ENCODE data around the gene B3GNT8.
"Not testable (repeated sequence)": the region's sequence is repeated elsewhere in the genome, so short reads cannot be mapped to it uniquely, and the experiment has no call there.

DNA sequence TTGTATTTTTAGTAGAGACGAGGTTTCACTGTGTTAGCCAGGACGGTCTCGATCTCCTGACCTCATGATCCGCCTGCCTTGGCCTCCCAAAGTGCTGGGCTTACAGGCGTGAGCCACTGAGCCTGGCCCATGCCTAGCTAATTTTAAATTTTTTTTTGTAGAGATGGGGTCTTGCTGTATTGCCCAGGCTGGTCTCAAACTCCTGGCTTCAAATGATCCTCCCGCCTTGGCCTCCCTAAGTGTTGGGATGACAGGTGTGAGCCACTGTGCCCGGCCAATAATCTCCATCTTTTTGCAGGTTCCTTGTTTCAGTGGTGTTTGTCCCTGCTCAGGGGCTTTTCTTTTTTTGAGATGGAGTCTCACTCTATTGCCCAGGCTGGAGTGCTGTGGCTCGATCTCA lies 45.6 kb downstream of the B3GNT8 start:
- TF ChIP-seq, protein P1, sequence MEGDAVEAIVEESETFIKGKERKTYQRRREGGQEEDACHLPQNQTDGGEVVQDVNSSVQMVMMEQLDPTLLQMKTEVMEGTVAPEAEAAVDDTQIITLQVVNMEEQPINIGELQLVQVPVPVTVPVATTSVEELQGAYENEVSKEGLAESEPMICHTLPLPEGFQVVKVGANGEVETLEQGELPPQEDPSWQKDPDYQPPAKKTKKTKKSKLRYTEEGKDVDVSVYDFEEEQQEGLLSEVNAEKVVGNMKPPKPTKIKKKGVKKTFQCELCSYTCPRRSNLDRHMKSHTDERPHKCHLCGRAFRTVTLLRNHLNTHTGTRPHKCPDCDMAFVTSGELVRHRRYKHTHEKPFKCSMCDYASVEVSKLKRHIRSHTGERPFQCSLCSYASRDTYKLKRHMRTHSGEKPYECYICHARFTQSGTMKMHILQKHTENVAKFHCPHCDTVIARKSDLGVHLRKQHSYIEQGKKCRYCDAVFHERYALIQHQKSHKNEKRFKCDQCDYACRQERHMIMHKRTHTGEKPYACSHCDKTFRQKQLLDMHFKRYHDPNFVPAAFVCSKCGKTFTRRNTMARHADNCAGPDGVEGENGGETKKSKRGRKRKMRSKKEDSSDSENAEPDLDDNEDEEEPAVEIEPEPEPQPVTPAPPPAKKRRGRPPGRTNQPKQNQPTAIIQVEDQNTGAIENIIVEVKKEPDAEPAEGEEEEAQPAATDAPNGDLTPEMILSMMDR (IDR thresholded peaks at IDR 0.05; ENCODE audit: poor library complexity, severe bottlenecking), result not testable (repeated sequence)
- TF ChIP-seq EP300 (conservative IDR thresholded peaks at IDR 0.05; ENCODE audit: poor library complexity, severe bottlenecking); RAD21 (conservative IDR thresholded peaks at IDR 0.05); MXI1 (conservative IDR thresholded peaks at IDR 0.05; ENCODE audit: poor library complexity, severe bottlenecking); EZH2 (IDR thresholded peaks at IDR 0.05; ENCODE audit: borderline replicate concordance, insufficient read depth, low read length, poor library complexity, severe bottlenecking): not testable (repeated sequence)

Data from neural cell (in vitro differentiated cells).